UCSD-AML1 (cell line): ENCODE results near the gene SCAI.
"Not testable (repeated sequence)": the region's sequence is repeated elsewhere in the genome, so short reads cannot be mapped to it uniquely, and the experiment has no call there.

Source experiments
- DNase-seq: peaks from one replicate; lab custom pipeline; 2025; ENCODE audit not compliant: unreplicated experiment; lab: John Stamatoyannopoulos, UW

SCAI gene

GRCh38 chr9:125150349-125151245 lies 7.3 kb upstream of the SCAI start:
- no peak for DNase-seq

GRCh38 chr9:125147401-125147951 lies 4.1 kb upstream of the SCAI start:
- DNase-seq: no peak

- no peak for DNase-seq
Observed at GRCh38 chr9:125146247-125146646, 2.9 kb upstream of the SCAI start.

GRCh38 chr9:125145425-125145824 lies 2.1 kb upstream of the SCAI start:
- no peak for DNase-seq

GRCh38 chr9:125142560-125143376 lies 560 bp downstream of the SCAI start:
- no peak for DNase-seq

- DNase-seq: no peak
Observed at GRCh38 chr9:125141751-125142150, 1.6 kb downstream of the SCAI start.

GRCh38 chr9:125141251-125141650 lies 2.1 kb downstream of the SCAI start:
- DNase-seq: no peak

GRCh38 chr9:125140576-125140975 lies 2.8 kb downstream of the SCAI start:
- DNase-seq: no peak

- no peak for DNase-seq
Observed at GRCh38 chr9:125137200-125137599, 6.1 kb downstream of the SCAI start.

- DNase-seq: no peak
Observed at GRCh38 chr9:125134976-125135375, 8.4 kb downstream of the SCAI start.

GRCh38 chr9:125133403-125134329 lies 9.7 kb downstream of the SCAI start:
- DNase-seq: no peak

GRCh38 chr9:125131778-125132177 lies 11.6 kb downstream of the SCAI start:
- DNase-seq: no peak

- peak; percentile 79 for DNase-seq
Observed at GRCh38 chr9:125126019-125126746, 17.1 kb downstream of the SCAI start.

GRCh38 chr9:125125523-125125922 lies 17.8 kb downstream of the SCAI start:
- DNase-seq: no peak

GRCh38 chr9:125121146-125121545 lies 22.2 kb downstream of the SCAI start:
- no peak for DNase-seq

- DNase-seq: no peak
Observed at GRCh38 chr9:125119643-125120286, 23.6 kb downstream of the SCAI start.

- DNase-seq: not testable (repeated sequence)
Observed at GRCh38 chr9:125118696-125119095, 24.6 kb downstream of the SCAI start.

- DNase-seq: not testable (repeated sequence)
Observed at GRCh38 chr9:125114503-125114902, 28.8 kb downstream of the SCAI start.

- DNase-seq: no peak
Observed at GRCh38 chr9:125110464-125110863, 32.9 kb downstream of the SCAI start.
